Measurements from ENCODE around the gene ALDH3A2.
A peak's percentile ranks its signal among the peaks of the same experiment; 100 is the strongest.

The ALDH3A2 gene

DNA sequence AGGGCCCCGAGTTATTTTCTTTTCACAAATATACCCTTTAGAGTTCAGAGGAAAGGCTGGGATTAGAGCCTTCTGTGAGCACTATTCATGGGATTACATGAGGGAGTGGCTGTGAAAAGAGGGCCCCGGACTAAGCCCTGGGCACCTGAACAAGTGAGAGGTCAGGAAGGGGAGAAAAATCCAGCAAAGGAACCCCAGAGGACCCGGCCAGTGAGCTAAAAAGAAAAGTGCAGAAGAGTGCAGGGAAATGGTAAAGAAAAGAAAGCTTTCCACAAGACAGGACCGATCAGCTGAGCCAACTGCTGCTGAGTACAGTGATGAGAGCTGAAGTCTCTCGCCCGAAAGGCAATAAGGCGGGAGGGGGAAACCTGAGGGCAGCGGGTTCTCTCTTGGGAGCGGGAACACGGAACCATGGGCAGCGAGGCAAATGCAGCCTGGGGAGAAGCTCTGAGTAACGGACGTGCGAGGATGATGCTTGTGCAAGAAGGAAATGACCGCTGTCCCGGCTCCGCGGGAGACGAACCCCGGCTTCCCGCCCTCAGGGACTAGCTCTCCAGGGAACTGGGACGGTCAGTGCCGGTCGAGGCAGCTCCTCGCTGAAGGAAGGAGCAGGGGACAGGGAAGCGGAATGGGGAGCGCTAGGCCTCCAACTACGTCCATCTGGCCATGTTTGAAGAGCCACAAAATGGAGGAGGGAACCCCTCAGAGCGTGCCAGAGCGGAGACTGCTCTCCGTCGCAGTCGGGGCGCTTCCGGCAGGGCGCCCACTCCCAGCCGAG, 665 bp upstream of the ALDH3A2 start (continued):
- no peak for TF ChIP-seq ZNF239 (tag by site-specific recombination; IDR thresholded peaks at IDR 0.05)
- TF ChIP-seq, protein P1, sequence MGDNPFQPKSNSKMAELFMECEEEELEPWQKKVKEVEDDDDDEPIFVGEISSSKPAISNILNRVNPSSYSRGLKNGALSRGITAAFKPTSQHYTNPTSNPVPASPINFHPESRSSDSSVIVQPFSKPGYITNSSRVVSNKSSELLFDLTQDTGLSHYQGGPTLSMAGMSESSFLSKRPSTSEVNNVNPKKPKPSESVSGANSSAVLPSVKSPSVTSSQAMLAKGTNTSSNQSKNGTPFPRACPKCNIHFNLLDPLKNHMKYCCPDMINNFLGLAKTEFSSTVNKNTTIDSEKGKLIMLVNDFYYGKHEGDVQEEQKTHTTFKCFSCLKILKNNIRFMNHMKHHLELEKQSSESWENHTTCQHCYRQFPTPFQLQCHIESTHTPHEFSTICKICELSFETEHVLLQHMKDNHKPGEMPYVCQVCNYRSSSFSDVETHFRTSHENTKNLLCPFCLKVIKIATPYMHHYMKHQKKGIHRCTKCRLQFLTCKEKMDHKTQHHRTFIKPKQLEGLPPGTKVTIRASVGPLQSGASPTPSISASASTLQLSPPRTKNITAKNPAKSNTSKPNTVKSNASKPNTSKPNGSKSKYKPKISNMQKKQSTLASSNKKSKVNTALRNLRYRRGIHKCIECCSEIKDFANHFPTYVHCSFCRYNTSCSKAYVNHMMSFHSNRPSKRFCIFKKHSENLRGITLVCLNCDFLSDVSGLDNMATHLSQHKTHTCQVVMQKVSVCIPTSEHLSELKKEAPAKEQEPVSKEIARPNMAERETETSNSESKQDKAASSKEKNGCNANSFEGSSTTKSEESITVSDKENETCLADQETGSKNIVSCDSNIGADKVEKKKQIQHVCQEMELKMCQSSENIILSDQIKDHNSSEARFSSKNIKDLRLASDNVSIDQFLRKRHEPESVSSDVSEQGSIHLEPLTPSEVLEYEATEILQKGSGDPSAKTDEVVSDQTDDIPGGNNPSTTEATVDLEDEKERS (tag by site-specific recombination; IDR thresholded peaks at IDR 0.05) = peak; percentile 87
- TF ChIP-seq, protein P2, sequence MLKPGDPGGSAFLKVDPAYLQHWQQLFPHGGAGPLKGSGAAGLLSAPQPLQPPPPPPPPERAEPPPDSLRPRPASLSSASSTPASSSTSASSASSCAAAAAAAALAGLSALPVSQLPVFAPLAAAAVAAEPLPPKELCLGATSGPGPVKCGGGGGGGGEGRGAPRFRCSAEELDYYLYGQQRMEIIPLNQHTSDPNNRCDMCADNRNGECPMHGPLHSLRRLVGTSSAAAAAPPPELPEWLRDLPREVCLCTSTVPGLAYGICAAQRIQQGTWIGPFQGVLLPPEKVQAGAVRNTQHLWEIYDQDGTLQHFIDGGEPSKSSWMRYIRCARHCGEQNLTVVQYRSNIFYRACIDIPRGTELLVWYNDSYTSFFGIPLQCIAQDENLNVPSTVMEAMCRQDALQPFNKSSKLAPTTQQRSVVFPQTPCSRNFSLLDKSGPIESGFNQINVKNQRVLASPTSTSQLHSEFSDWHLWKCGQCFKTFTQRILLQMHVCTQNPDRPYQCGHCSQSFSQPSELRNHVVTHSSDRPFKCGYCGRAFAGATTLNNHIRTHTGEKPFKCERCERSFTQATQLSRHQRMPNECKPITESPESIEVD (tag by site-specific recombination; IDR thresholded peaks at IDR 0.05) = no peak
- peak; percentile 32; the same call in 1 of the 2 replicates for TF ChIP-seq ZNF146 (tag by site-specific recombination; IDR thresholded peaks at IDR 0.05)
- TF ChIP-seq ZIC2 (tag by site-specific recombination; IDR thresholded peaks at IDR 0.05) = no peak
- TF ChIP-seq, protein P3, sequence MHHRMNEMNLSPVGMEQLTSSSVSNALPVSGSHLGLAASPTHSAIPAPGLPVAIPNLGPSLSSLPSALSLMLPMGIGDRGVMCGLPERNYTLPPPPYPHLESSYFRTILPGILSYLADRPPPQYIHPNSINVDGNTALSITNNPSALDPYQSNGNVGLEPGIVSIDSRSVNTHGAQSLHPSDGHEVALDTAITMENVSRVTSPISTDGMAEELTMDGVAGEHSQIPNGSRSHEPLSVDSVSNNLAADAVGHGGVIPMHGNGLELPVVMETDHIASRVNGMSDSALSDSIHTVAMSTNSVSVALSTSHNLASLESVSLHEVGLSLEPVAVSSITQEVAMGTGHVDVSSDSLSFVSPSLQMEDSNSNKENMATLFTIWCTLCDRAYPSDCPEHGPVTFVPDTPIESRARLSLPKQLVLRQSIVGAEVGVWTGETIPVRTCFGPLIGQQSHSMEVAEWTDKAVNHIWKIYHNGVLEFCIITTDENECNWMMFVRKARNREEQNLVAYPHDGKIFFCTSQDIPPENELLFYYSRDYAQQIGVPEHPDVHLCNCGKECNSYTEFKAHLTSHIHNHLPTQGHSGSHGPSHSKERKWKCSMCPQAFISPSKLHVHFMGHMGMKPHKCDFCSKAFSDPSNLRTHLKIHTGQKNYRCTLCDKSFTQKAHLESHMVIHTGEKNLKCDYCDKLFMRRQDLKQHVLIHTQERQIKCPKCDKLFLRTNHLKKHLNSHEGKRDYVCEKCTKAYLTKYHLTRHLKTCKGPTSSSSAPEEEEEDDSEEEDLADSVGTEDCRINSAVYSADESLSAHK (tag by site-specific recombination; IDR thresholded peaks at IDR 0.05) = no peak
- 0 out of 2 replicates have a peak, but pooled peaks have one; percentile 14 for TF ChIP-seq ZSCAN23 (tag by site-specific recombination; IDR thresholded peaks at IDR 0.05)
- no peak for TF ChIP-seq ZNF350 (tag by site-specific recombination; IDR thresholded peaks at IDR 0.05)
- TF ChIP-seq ZNF324 (tag by site-specific recombination; IDR thresholded peaks at IDR 0.05) = peak; percentile 57; the same call in 1 of the 2 replicates
- no peak for TF ChIP-seq ZNF202 (tag by site-specific recombination; IDR thresholded peaks at IDR 0.05; ENCODE audit: borderline replicate concordance)
- no peak for TF ChIP-seq ZNF248 (tag by site-specific recombination; IDR thresholded peaks at IDR 0.05)
- peak; percentile 16 for TF ChIP-seq BCL11A (tag by site-specific recombination; IDR thresholded peaks at IDR 0.05; ENCODE audit: low read depth)
- TF ChIP-seq, protein P4, sequence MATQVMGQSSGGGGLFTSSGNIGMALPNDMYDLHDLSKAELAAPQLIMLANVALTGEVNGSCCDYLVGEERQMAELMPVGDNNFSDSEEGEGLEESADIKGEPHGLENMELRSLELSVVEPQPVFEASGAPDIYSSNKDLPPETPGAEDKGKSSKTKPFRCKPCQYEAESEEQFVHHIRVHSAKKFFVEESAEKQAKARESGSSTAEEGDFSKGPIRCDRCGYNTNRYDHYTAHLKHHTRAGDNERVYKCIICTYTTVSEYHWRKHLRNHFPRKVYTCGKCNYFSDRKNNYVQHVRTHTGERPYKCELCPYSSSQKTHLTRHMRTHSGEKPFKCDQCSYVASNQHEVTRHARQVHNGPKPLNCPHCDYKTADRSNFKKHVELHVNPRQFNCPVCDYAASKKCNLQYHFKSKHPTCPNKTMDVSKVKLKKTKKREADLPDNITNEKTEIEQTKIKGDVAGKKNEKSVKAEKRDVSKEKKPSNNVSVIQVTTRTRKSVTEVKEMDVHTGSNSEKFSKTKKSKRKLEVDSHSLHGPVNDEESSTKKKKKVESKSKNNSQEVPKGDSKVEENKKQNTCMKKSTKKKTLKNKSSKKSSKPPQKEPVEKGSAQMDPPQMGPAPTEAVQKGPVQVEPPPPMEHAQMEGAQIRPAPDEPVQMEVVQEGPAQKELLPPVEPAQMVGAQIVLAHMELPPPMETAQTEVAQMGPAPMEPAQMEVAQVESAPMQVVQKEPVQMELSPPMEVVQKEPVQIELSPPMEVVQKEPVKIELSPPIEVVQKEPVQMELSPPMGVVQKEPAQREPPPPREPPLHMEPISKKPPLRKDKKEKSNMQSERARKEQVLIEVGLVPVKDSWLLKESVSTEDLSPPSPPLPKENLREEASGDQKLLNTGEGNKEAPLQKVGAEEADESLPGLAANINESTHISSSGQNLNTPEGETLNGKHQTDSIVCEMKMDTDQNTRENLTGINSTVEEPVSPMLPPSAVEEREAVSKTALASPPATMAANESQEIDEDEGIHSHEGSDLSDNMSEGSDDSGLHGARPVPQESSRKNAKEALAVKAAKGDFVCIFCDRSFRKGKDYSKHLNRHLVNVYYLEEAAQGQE (tag by site-specific recombination; IDR thresholded peaks at IDR 0.05) = 0 out of 2 replicates have a peak, but pooled peaks have one; percentile 51
- TF ChIP-seq PRDM1 (tag by site-specific recombination; IDR thresholded peaks at IDR 0.05) = peak; percentile 81
- TF ChIP-seq, protein P5, sequence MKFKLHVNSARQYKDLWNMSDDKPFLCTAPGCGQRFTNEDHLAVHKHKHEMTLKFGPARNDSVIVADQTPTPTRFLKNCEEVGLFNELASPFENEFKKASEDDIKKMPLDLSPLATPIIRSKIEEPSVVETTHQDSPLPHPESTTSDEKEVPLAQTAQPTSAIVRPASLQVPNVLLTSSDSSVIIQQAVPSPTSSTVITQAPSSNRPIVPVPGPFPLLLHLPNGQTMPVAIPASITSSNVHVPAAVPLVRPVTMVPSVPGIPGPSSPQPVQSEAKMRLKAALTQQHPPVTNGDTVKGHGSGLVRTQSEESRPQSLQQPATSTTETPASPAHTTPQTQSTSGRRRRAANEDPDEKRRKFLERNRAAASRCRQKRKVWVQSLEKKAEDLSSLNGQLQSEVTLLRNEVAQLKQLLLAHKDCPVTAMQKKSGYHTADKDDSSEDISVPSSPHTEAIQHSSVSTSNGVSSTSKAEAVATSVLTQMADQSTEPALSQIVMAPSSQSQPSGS (tag by site-specific recombination; IDR thresholded peaks at IDR 0.05; ENCODE audit: low read depth) = no peak
- no peak for TF ChIP-seq MEIS1 (CRISPR knock-in tag; IDR thresholded peaks at IDR 0.05; ENCODE audit: borderline replicate concordance)
- TF ChIP-seq, protein P6, sequence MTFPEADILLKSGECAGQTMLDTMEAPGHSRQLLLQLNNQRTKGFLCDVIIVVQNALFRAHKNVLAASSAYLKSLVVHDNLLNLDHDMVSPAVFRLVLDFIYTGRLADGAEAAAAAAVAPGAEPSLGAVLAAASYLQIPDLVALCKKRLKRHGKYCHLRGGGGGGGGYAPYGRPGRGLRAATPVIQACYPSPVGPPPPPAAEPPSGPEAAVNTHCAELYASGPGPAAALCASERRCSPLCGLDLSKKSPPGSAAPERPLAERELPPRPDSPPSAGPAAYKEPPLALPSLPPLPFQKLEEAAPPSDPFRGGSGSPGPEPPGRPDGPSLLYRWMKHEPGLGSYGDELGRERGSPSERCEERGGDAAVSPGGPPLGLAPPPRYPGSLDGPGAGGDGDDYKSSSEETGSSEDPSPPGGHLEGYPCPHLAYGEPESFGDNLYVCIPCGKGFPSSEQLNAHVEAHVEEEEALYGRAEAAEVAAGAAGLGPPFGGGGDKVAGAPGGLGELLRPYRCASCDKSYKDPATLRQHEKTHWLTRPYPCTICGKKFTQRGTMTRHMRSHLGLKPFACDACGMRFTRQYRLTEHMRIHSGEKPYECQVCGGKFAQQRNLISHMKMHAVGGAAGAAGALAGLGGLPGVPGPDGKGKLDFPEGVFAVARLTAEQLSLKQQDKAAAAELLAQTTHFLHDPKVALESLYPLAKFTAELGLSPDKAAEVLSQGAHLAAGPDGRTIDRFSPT (tag by site-specific recombination; IDR thresholded peaks at IDR 0.05) = no peak
- peak; percentile 49; the same call in 1 of the 2 replicates for TF ChIP-seq ZNF629 (tag by site-specific recombination; IDR thresholded peaks at IDR 0.05)
- TF ChIP-seq ZNF843 (tag by site-specific recombination; IDR thresholded peaks at IDR 0.05) = 0 out of 2 replicates have a peak, but pooled peaks have one; percentile 10
- TF ChIP-seq, protein P7, sequence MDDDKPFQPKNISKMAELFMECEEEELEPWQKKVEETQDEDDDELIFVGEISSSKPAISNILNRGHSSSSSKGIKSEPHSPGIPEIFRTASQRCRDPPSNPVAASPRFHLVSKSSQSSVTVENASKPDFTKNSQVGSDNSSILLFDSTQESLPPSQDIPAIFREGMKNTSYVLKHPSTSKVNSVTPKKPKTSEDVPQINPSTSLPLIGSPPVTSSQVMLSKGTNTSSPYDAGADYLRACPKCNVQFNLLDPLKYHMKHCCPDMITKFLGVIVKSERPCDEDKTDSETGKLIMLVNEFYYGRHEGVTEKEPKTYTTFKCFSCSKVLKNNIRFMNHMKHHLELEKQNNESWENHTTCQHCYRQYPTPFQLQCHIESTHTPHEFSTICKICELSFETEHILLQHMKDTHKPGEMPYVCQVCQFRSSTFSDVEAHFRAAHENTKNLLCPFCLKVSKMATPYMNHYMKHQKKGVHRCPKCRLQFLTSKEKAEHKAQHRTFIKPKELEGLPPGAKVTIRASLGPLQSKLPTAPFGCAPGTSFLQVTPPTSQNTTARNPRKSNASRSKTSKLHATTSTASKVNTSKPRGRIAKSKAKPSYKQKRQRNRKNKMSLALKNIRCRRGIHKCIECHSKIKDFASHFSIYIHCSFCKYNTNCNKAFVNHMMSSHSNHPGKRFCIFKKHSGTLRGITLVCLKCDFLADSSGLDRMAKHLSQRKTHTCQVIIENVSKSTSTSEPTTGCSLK (tag by site-specific recombination; IDR thresholded peaks at IDR 0.05) = no peak
- TF ChIP-seq ZNF560 (tag by site-specific recombination; IDR thresholded peaks at IDR 0.05; ENCODE audit: borderline replicate concordance) = no peak
